ENCODE results near the gene ATP1A2.

- TF ChIP-seq CTCF (IDR thresholded peaks at IDR 0.05; ENCODE audit: extremely low read depth in 1 of 2, insufficient read depth in 1 of 2, low read depth in 1 of 2, low read length in 2 of 2) (no peak), POLR2A (IDR thresholded peaks at IDR 0.05; ENCODE audit: low read depth, low read length) (no peak), POLR2AphosphoS5 (IDR thresholded peaks at IDR 0.05; ENCODE audit: insufficient read depth, low read depth, low read length) (no peak), MAX (IDR thresholded peaks at IDR 0.05; ENCODE audit: insufficient read depth, insufficient read length) (no peak), GATA2 (IDR thresholded peaks at IDR 0.05; ENCODE audit: insufficient read depth, insufficient read length, low read depth, low read length) (no peak), FOS (IDR thresholded peaks at IDR 0.05; ENCODE audit: borderline replicate concordance, insufficient read depth, low read length) (no peak), EZH2 (IDR thresholded peaks at IDR 0.05; ENCODE audit: borderline replicate concordance, low read depth, low read length, severe bottlenecking) (no peak), MYC (IDR thresholded peaks at IDR 0.05; ENCODE audit: low read depth, low read length) (no peak), JUN (IDR thresholded peaks at IDR 0.05; ENCODE audit: borderline replicate concordance, insufficient read depth, insufficient read length, low read depth) (no peak)
Observed at GRCh38 chr1:160192234-160192633, 76.7 kb downstream of the ATP1A2 start.

All from endothelial cell of umbilical vein (primary cell).